Mesothelial cell of epicardium (in vitro differentiated cells): ENCODE data around the gene GARNL3. TPM values are rescaled to one million over a fixed set of nuclear protein-coding genes. Genes with fewer than 3 reads are reported as not detected.

Experiments used
- DNase-seq, 2 experiments: peaks; one replicate each; pipeline ENCODE4 v3.0.0; 2021; ENCODE audit warnings: low spot score in 2 of 2; ENCODE audit not compliant: unreplicated experiment in 2 of 2
- H3K27ac Mint-ChIP-seq: 2 replicates; pipeline ENCODE4 v1.8.0; 2021; ENCODE audit warnings: mixed read lengths
- H3K27me3 Mint-ChIP-seq: 2 replicates; pipeline ENCODE4 v1.8.0; 2021; ENCODE audit warnings: low read depth, mixed read lengths
- H3K36me3 Mint-ChIP-seq: 2 replicates; pipeline ENCODE4 v1.8.0; 2021; ENCODE audit warnings: mixed read lengths
- H3K4me1 Mint-ChIP-seq: 2 replicates; pipeline ENCODE4 v1.8.0; 2021; ENCODE audit warnings: mixed read lengths
- H3K4me3 Mint-ChIP-seq: 2 replicates; pipeline ENCODE4 v1.8.0; 2021; ENCODE audit warnings: mild to moderate bottlenecking, moderate library complexity, mixed read lengths
- H3K9me3 Mint-ChIP-seq: 2 replicates; pipeline ENCODE4 v1.8.0; 2021; ENCODE audit warnings: mixed read lengths
- total RNA-seq: library from RNA; stranded (reverse); gene quantifications from 3 replicates; pipeline ENCODE4 v1.2.1, GENCODE V29; 2021
- TF ChIP-seq, protein P1 (sequence below): fragments of 200-600 bp; sonication (generic); IDR thresholded peaks from one replicate; pipeline ENCODE4 v1.5.0; 2021; ENCODE audit warnings: antibody characterized with exemption; ENCODE audit not compliant: unreplicated experiment

Gene GARNL3
- total RNA-seq, 1 donor from 2014 or later: 51.5 TPM

DNA sequence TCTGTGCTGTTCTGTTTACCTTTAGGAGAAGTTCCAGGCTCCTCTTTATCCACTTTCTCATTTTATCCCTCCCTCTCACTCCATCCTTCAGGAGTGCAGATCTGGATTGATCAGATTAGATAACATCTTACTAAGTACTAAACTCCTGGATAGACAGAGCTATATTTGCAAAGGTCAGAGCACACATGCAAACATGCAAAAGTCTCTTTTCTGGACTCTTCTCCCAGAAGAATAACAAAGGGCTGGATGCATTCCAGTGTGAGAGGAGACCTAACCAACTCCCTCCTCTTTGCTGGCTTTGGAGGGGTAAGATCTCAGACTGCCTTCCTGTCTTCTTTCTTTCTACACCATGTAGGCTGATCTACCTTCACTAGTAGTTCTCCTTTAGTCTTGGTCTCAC, 21.4 kb downstream of the GARNL3 start:
- no peaks in the 10 kb centered on the region for H3K27me3 Mint-ChIP-seq
- H3K4me3 Mint-ChIP-seq: no peak overlapping the region
- H3K27ac Mint-ChIP-seq: peak overlapping the region; percentile 2
- no peak for DNase-seq
- H3K36me3 Mint-ChIP-seq: no peaks in the 10 kb centered on the region
- H3K9me3 Mint-ChIP-seq: no peaks in the 10 kb centered on the region
- peaks cover 18% of the 10 kb centered on the region for H3K4me1 Mint-ChIP-seq
- TF ChIP-seq, protein P1, sequence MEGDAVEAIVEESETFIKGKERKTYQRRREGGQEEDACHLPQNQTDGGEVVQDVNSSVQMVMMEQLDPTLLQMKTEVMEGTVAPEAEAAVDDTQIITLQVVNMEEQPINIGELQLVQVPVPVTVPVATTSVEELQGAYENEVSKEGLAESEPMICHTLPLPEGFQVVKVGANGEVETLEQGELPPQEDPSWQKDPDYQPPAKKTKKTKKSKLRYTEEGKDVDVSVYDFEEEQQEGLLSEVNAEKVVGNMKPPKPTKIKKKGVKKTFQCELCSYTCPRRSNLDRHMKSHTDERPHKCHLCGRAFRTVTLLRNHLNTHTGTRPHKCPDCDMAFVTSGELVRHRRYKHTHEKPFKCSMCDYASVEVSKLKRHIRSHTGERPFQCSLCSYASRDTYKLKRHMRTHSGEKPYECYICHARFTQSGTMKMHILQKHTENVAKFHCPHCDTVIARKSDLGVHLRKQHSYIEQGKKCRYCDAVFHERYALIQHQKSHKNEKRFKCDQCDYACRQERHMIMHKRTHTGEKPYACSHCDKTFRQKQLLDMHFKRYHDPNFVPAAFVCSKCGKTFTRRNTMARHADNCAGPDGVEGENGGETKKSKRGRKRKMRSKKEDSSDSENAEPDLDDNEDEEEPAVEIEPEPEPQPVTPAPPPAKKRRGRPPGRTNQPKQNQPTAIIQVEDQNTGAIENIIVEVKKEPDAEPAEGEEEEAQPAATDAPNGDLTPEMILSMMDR: no peak

DNA sequence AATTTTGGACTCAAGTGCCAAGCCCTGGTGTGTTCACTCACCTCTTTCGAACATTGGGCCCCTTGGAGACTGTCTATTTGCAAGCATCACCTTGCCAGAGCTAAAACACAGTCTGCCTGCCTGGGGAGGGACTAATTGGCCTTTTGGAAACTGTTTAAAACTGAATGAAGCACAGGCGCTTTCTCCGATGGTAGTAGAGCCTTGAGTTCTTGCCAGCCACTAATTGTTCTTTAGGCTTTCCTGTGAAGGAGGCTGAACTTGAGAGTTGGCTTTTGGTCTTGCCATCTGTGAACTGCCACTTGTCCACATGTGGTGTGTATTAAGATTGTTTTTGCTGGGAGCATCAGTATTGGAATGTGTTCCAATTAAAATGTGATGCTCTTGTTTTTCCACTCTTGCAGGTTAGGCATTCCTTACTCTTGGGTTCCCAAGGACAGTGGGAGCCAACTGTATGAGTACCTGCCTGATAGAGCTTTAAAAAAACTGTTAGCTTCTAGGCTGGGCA, 26.0 kb downstream of the GARNL3 start:
- H3K4me1 Mint-ChIP-seq: peaks cover 28% of the 10 kb centered on the region
- no peak for DNase-seq
- no peaks in the 10 kb centered on the region for H3K9me3 Mint-ChIP-seq
- no peaks in the 10 kb centered on the region for H3K27me3 Mint-ChIP-seq
- no peak overlapping the region for H3K4me3 Mint-ChIP-seq
- no peak overlapping the region for H3K27ac Mint-ChIP-seq
- TF ChIP-seq, protein P1: no peak
- peaks cover 5% of the 10 kb centered on the region for H3K36me3 Mint-ChIP-seq

DNA sequence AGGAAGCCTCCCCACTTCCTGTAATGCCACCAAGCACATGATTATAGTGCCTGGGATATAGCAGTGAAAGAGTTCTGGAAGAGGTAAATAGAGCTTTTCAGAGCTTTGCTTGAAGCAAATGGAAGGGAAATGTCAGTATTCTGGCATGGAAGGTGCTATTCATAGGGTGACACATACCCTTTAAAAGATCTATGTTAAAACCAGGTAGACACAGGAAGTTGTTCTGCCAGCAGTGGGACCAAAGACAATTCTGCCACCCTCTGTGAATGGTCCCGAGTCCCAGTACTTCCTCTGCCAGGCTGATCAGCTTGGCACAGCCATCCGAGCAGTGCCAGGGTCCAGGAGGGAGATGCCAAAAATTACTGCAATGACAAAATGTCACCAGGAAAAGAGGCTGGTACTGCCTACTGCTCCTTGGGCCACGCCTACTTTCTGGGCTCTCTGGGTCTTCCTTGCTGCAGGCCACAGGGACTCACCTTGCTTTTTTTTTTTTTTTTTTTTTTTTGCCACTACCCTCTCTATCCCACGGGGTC, 26.7 kb downstream of the GARNL3 start:
- H3K4me1 Mint-ChIP-seq: peaks cover 22% of the 10 kb centered on the region
- TF ChIP-seq, protein P1: no peak
- H3K4me3 Mint-ChIP-seq: no peak overlapping the region
- H3K27ac Mint-ChIP-seq: no peak overlapping the region
- H3K9me3 Mint-ChIP-seq: no peaks in the 10 kb centered on the region
- H3K36me3 Mint-ChIP-seq: peaks cover 5% of the 10 kb centered on the region
- no peak for DNase-seq
- H3K27me3 Mint-ChIP-seq: no peaks in the 10 kb centered on the region

DNA sequence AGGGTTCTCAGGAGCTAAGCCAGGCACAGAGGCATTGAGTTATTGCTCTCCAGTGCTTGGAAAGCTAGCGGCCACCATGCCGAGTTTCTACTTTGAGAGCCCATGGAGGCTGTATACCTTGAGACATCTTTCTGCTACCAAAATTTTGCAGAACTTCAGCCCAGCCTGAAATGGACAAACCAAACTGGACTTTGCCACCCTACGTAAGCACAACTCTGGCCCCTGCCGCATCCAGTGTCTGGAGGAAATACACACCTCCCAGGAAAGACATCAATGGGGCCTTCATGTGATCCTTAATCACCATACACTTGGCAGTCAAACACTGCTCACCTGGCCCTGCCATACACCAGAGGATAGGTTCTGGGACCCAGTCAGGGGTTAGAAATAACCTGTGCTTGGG, 27.8 kb downstream of the GARNL3 start:
- TF ChIP-seq, protein P1: no peak
- Mint-ChIP-seq H3K27me3 (no peaks in the 10 kb centered on the region), H3K4me1 (peaks cover 21% of the 10 kb centered on the region), H3K27ac (no peak overlapping the region), H3K4me3 (no peak overlapping the region), H3K36me3 (peaks cover 5% of the 10 kb centered on the region), H3K9me3 (no peaks in the 10 kb centered on the region)
- DNase-seq: no peak

DNA sequence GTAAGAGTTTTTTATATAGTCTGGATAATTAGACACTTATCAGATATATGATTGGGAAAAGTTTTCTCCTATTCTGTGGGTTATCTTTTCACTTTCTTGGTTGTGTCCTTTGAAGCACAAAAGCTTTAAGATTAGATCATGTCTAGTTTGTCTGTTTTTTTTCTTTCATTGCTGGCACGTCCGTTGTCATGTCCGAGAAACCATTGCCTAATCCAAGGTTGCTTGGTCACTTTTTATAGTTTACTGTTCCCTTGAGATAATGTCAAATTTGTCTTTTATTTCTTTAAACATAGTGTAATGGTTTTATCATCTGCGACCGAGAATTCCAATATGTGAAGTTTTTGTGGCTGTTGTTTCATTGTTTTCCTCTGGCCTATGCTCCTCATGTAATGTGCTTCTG, 28.8 kb downstream of the GARNL3 start:
- no peak overlapping the region for H3K4me3 Mint-ChIP-seq
- peak overlapping the region; percentile 86 for H3K27ac Mint-ChIP-seq
- no peak for DNase-seq
- H3K9me3 Mint-ChIP-seq: no peaks in the 10 kb centered on the region
- TF ChIP-seq, protein P1: no peak
- H3K36me3 Mint-ChIP-seq: peaks cover 5% of the 10 kb centered on the region
- no peaks in the 10 kb centered on the region for H3K27me3 Mint-ChIP-seq
- H3K4me1 Mint-ChIP-seq: peaks cover 21% of the 10 kb centered on the region

DNA sequence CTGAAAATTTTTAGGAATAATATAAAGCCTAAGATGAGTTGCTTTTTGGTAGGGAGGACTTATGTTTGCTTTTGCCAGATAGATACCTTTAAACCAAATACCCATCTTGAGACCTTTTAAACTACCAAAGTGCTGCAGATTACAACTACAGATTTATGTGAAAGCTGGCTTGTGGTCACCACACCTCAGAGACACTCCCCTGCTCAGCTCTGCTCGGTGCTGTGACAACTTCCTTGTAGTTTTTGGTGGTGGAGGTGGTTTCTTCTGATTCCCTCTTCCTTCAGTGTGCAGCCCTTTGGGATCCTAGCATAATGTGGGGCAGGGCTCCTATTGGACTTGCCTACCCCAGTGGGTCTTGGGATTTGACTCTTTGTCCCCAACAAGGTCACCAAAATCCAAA, 29.2 kb downstream of the GARNL3 start:
- H3K27ac Mint-ChIP-seq: peak overlapping the region; percentile 86
- H3K4me1 Mint-ChIP-seq: peaks cover 23% of the 10 kb centered on the region
- peaks cover 6% of the 10 kb centered on the region for H3K36me3 Mint-ChIP-seq
- no peak overlapping the region for H3K4me3 Mint-ChIP-seq
- H3K9me3 Mint-ChIP-seq: no peaks in the 10 kb centered on the region
- DNase-seq: no peak
- no peaks in the 10 kb centered on the region for H3K27me3 Mint-ChIP-seq
- TF ChIP-seq, protein P1: no peak
